Astrocyte of the cerebellum (primary cell): ENCODE measurements around the gene POLR2H.

ENCODE experiments used
- DNase-seq: peaks from one replicate; pipeline ENCODE4 v3.0.0-alpha.2; 2011; ENCODE audit warnings: low read depth
- H3K4me3 ChIP-seq: 2 replicates; pipeline ENCODE4 v1.5.1; 2011; ENCODE audit warnings: mild to moderate bottlenecking, low read depth, low read length, moderate library complexity
- CTCF ChIP-seq: IDR thresholded peaks from 2 replicates; pipeline ENCODE4 v1.5.1; 2012; ENCODE audit warnings: low read length, low read depth, moderate library complexity, mild to moderate bottlenecking; ENCODE audit errors: missing control alignments
- in situ Hi-C: cut with HindIII; loops from 2 replicates; pipeline ENCODE4 v1.10.0; 2017; ENCODE audit warnings: low sequenced_read_pairs

Gene POLR2H

GRCh38 chr3:184361532-184361931 lies at the start of gene POLR2H, which contains the start of gene CLCN2:
POLR2H (plus strand) TSS chr3:184361710; CDS start chr3:184363493, 1,783 bp downstream.
CLCN2 (minus strand) TSS chr3:184361605; CDS start chr3:184361479, 126 bp downstream.
- DNase-seq, result no peak
- TF ChIP-seq CTCF, result no peak
- H3K4me3 ChIP-seq, result peak within 1 kb of the TSS; percentile 76
- in situ Hi-C loops, result no loop called here

- in situ Hi-C loops, result no loop called here
- peak; percentile 85 for DNase-seq
- no peak for TF ChIP-seq CTCF
- peak within 1 kb of the TSS; percentile 93 for H3K4me3 ChIP-seq
These were observed 47.2 kb upstream of the POLR2H start, which contains the start of gene EIF4G1 for GRCh38 chr3:184314363-184314699. EIF4G1 (plus strand) TSS chr3:184314606; CDS start chr3:184315797, 1,191 bp downstream.

GRCh38 chr3:184314700-184315542 lies 46.6 kb upstream of the POLR2H start:
- DNase-seq, result no peak
- H3K4me3 ChIP-seq, result peak overlapping the region; percentile 93
- in situ Hi-C loops, result no loop called here
- TF ChIP-seq CTCF, result no peak

GRCh38 chr3:184315543-184315867 lies 46.0 kb upstream of the POLR2H start:
- in situ Hi-C loops, result no loop called here
- TF ChIP-seq CTCF, result no peak
- H3K4me3 ChIP-seq, result peak overlapping the region; percentile 93
- no peak for DNase-seq

GRCh38 chr3:184315871-184316661 lies 45.4 kb upstream of the POLR2H start:
- H3K4me3 ChIP-seq, result peak overlapping the region; percentile 93
- no peak for TF ChIP-seq CTCF
- DNase-seq, result no peak
- in situ Hi-C loops, result no loop called here

- H3K4me3 ChIP-seq, result peak overlapping the region; percentile 93
- no peak for DNase-seq
- no peak for TF ChIP-seq CTCF
- in situ Hi-C loops, result no loop called here
These were observed 44.7 kb upstream of the POLR2H start for GRCh38 chr3:184316792-184317191.
